CD4-positive, alpha-beta memory T cell (primary cell): ENCODE results near the gene CYB5RL. TPM values are rescaled to one million over a fixed set of nuclear protein-coding genes. Genes with fewer than 3 reads are reported as not detected.

ENCODE experiments used
- CTCF ChIA-PET: fragments of 350-600 bp; sonication (Branson Sonifier 250); formaldehyde crosslinking; loops from one replicate; lab custom pipeline; 2021; ENCODE audit warnings: inconsistent platforms; ENCODE audit not compliant: partially characterized antibody; lab: Charles Lee
- POLR2A ChIA-PET: fragments of 350-600 bp; sonication (Branson Sonifier 250); formaldehyde crosslinking; loops from one replicate; lab custom pipeline; 2021; ENCODE audit not compliant: partially characterized antibody; lab: Charles Lee
- DNase-seq, 5 donors: peaks; one replicate each; pipeline versions ENCODE4 v3.0.0 to v3.0.0-alpha.2; 2020 to 2022; ENCODE audit warnings: mixed read lengths in 1 of 5
- H3K27ac ChIP-seq: one replicate; pipeline ENCODE4 v1.7.0; 2013; ENCODE audit warnings: low read depth, low read length
- H3K27me3 ChIP-seq: 2 replicates; pipeline ENCODE4 v1.7.0; 2013; ENCODE audit warnings: mild to moderate bottlenecking, low read length, moderate library complexity; ENCODE audit not compliant: insufficient read depth
- H3K36me3 ChIP-seq: 2 replicates; pipeline ENCODE4 v1.7.0; 2013; ENCODE audit warnings: mild to moderate bottlenecking, low read length, moderate library complexity; ENCODE audit not compliant: insufficient read depth
- H3K4me1 ChIP-seq: 2 replicates; pipeline ENCODE4 v1.7.0; 2013; ENCODE audit warnings: mild to moderate bottlenecking, low read length, moderate library complexity; ENCODE audit not compliant: insufficient read depth
- H3K4me3 ChIP-seq, 2 donors: one replicate each; pipeline ENCODE4 v1.7.0; 2013; ENCODE audit warnings: low read length in 2 of 2, mild to moderate bottlenecking in 1 of 2
- H3K9me3 ChIP-seq, 2 donors: one replicate each; pipeline ENCODE4 v1.7.0; 2013; ENCODE audit warnings: low read length in 2 of 2, control low read depth in 1 of 2; ENCODE audit not compliant: control insufficient read depth in 1 of 2
- H3K27ac Mint-ChIP-seq, 7 donors: one replicate each; pipeline ENCODE4 v1.8.0; 2020 to 2021; ENCODE audit warnings: mixed read lengths in 7 of 7, mild to moderate bottlenecking in 6 of 7, inconsistent platforms in 3 of 7, moderate library complexity in 3 of 7
- H3K27me3 Mint-ChIP-seq, 2 donors: one replicate each; pipeline ENCODE4 v1.8.0; 2020 to 2021; ENCODE audit warnings: mixed read lengths in 2 of 2
- H3K36me3 Mint-ChIP-seq, 2 donors: one replicate each; pipeline ENCODE4 v1.8.0; 2020 to 2021; ENCODE audit warnings: mixed read lengths in 2 of 2, inconsistent platforms in 1 of 2, mild to moderate bottlenecking in 1 of 2
- H3K4me1 Mint-ChIP-seq, 4 donors: one replicate each; pipeline ENCODE4 v1.8.0; 2020 to 2021; ENCODE audit warnings: mixed read lengths in 4 of 4, mild to moderate bottlenecking in 1 of 4
- H3K4me3 Mint-ChIP-seq, 8 donors: one replicate each; pipeline ENCODE4 v1.8.0; 2020 to 2021; ENCODE audit warnings: mixed read lengths in 8 of 8, mild to moderate bottlenecking in 7 of 8, moderate library complexity in 6 of 8, inconsistent platforms in 3 of 8
- H3K9me3 Mint-ChIP-seq, 8 donors: one replicate each; pipeline ENCODE4 v1.8.0; 2020 to 2021; ENCODE audit warnings: mixed read lengths in 8 of 8, mild to moderate bottlenecking in 5 of 8, inconsistent platforms in 3 of 8, moderate library complexity in 1 of 8
- intact Hi-C: fragments of 100-400 bp; cut with micrococcal nuclease; formaldehyde crosslinking; loops from one replicate; pipeline ENCODE4 v1.15.1; 2023
- polyA plus RNA-seq, 2 donors: library from polyadenylated mRNA; unstranded; fragments of 300-500 nt; fragmentation: Illumina TruSeq; gene quantifications; one replicate each; pipeline ENCODE4 v1.2.3, GENCODE V29; 2021
- total RNA-seq, 2 experiments: library from RNA; stranded (reverse); gene quantifications; one replicate each; pipeline ENCODE4 v1.2.3, GENCODE V29; 2021

Gene CYB5RL
- total RNA-seq (10 to 100 TPM; 10.5 to 10.7 TPM), polyA plus RNA-seq (1 to 10 TPM; 1.3 to 4.4 TPM)

DNA sequence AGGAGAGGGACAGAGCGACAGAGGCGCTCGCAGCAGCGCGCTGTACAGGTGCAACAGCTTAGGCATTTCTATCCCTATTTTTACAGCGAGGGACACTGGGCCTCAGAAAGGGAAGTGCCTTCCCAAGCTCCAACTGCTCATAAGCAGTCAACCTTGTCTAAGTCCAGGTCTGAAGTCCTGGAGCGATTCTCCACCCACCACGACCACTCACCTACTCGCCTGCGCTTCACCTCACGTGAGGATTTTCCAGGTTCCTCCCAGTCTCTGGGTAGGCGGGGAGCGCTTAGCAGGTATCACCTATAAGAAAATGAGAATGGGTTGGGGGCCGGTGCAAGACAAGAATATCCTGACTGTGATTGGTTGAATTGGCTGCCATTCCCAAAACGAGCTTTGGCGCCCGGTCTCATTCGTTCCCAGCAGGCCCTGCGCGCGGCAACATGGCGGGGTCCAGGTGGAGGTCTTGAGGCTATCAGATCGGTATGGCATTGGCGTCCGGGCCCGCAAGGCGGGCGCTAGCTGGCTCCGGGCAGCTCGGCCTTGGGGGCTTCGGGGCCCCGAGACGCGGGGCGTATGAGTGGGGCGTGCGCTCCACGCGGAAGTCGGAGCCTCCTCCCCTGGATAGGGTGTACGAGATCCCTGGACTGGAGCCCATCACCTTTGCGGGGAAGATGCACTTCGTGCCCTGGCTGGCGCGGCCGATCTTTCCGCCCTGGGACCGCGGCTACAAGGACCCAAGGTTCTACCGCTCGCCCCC, at the start of gene CYB5RL, which contains the start of gene MRPL37:
TSS of gene CYB5RL (minus strand) at position 266 of the 754 bp plus-strand sequence. CDS start 4,414 bp downstream, outside the sequence.
TSS of gene MRPL37 (plus strand) at position 403 of the 754 bp plus-strand sequence. CDS start at position 480, 77 bp downstream.
- Mint-ChIP-seq H3K9me3 (no peaks in the 10 kb centered on the region), H3K4me1 (peaks cover 17 to 40% (median 30%) of the 10 kb centered on the region in 4 donors), H3K36me3 (peaks cover 2 to 20% of the 10 kb centered on the region in 2 donors), H3K4me3 (peak within 1 kb of the TSS; percentile 89 to 95 (median 92)), H3K27me3 (no peaks in the 10 kb centered on the region), H3K27ac (peak within 1 kb of the TSS; percentile 83 to 95 (median 93))
- peaks cover 29% of the 10 kb centered on the region for H3K4me1 ChIP-seq
- intact Hi-C loops, result loop anchor here (1.0 to 5.0 kb wide), 2 partner anchors 207 to 287 kb away; no protein-coding TSS in a partner anchor
- H3K27me3 ChIP-seq, result no peaks in the 10 kb centered on the region
- peaks cover 7% of the 10 kb centered on the region for H3K36me3 ChIP-seq
- DNase-seq, result peak; percentile 90 to 95 (median 92)
- H3K27ac ChIP-seq, result peak within 1 kb of the TSS; percentile 72
- ChIA-PET CTCF (interaction anchor here (0.9 to 2.6 kb wide), 3 partner anchors 18 to 602 kb away, joined by 3 to 8 read pairs (median 4); no protein-coding TSS in a partner anchor), POLR2A (interaction anchor here (0.6 to 2.6 kb wide), 16 partner anchors 10 to 289 kb away, joined by 3 to 20 read pairs (median 4); partner anchors contain the start of genes IFT25, LRRC42 and SSBP3)
- H3K4me3 ChIP-seq, result peak within 1 kb of the TSS; percentile 76 to 83
- H3K9me3 ChIP-seq, result no peaks in the 10 kb centered on the region

- H3K9me3 ChIP-seq, result no peaks in the 10 kb centered on the region
- CTCF ChIA-PET, result no interaction called here
- H3K27me3 ChIP-seq, result no peaks in the 10 kb centered on the region
- Mint-ChIP-seq H3K4me3 (no peak overlapping the region), H3K36me3 (peaks cover 11 to 54% of the 10 kb centered on the region in 2 donors), H3K9me3 (no peaks in the 10 kb centered on the region), H3K4me1 (no peaks in the 10 kb centered on the region), H3K27me3 (no peaks in the 10 kb centered on the region), H3K27ac (peak overlapping the region in 1 of 7 donors; percentile 70)
- no peak overlapping the region for H3K4me3 ChIP-seq
- H3K27ac ChIP-seq, result no peak overlapping the region
- no peaks in the 10 kb centered on the region for H3K4me1 ChIP-seq
- intact Hi-C loops, result no loop called here
- peaks cover 23% of the 10 kb centered on the region for H3K36me3 ChIP-seq
- POLR2A ChIA-PET, result no interaction called here
- no peak for DNase-seq
Measured at GRCh38 chr1:54248966-54249365, 49.1 kb upstream of the CYB5RL start.

- H3K36me3 Mint-ChIP-seq, result peaks cover 13 to 63% of the 10 kb centered on the region in 2 donors
- H3K27ac Mint-ChIP-seq, result peak overlapping the region in 1 of 7 donors; percentile 43
- no peak for DNase-seq
- intact Hi-C loops, result no loop called here
- no peak overlapping the region for H3K4me3 Mint-ChIP-seq
- no peaks in the 10 kb centered on the region for H3K27me3 ChIP-seq
- H3K9me3 Mint-ChIP-seq, result no peaks in the 10 kb centered on the region
- H3K36me3 ChIP-seq, result peaks cover 26% of the 10 kb centered on the region
- no peak overlapping the region for H3K4me3 ChIP-seq
- no peaks in the 10 kb centered on the region for H3K4me1 ChIP-seq
- CTCF ChIA-PET, result no interaction called here
- H3K27me3 Mint-ChIP-seq, result no peaks in the 10 kb centered on the region
- no peaks in the 10 kb centered on the region for H3K4me1 Mint-ChIP-seq
- no peak overlapping the region for H3K27ac ChIP-seq
- POLR2A ChIA-PET, result no interaction called here
- no peaks in the 10 kb centered on the region for H3K9me3 ChIP-seq
Measured at GRCh38 chr1:54247863-54248515, 48.2 kb upstream of the CYB5RL start.

- Mint-ChIP-seq H3K27ac (peak overlapping the region in 3 of 7 donors; percentile 37 to 42 (median 37)), H3K36me3 (peaks cover 18 to 52% of the 10 kb centered on the region in 2 donors), H3K27me3 (no peaks in the 10 kb centered on the region), H3K9me3 (no peaks in the 10 kb centered on the region), H3K4me1 (no peaks in the 10 kb centered on the region), H3K4me3 (no peak overlapping the region)
- CTCF ChIA-PET, result no interaction called here
- Histone ChIP-seq H3K36me3 (peaks cover 27% of the 10 kb centered on the region), H3K27me3 (no peaks in the 10 kb centered on the region), H3K9me3 (no peaks in the 10 kb centered on the region), H3K4me3 (no peak overlapping the region), H3K4me1 (no peaks in the 10 kb centered on the region), H3K27ac (no peak overlapping the region)
- no peak for DNase-seq
- intact Hi-C loops, result no loop called here
- POLR2A ChIA-PET, result no interaction called here
Measured at GRCh38 chr1:54246116-54246721, 46.4 kb upstream of the CYB5RL start.

- intact Hi-C loops, result no loop called here
- ChIA-PET POLR2A (no interaction called here), CTCF (no interaction called here)
- H3K27ac Mint-ChIP-seq, result no peak overlapping the region
- no peak overlapping the region for H3K4me3 ChIP-seq
- DNase-seq, result no peak
- H3K27me3 Mint-ChIP-seq, result no peaks in the 10 kb centered on the region
- H3K4me1 ChIP-seq, result no peaks in the 10 kb centered on the region
- H3K36me3 ChIP-seq, result peaks cover 26% of the 10 kb centered on the region
- H3K36me3 Mint-ChIP-seq, result peaks cover 18 to 50% of the 10 kb centered on the region in 2 donors
- no peaks in the 10 kb centered on the region for H3K27me3 ChIP-seq
- H3K27ac ChIP-seq, result no peak overlapping the region
- H3K4me1 Mint-ChIP-seq, result no peaks in the 10 kb centered on the region
- H3K9me3 ChIP-seq, result no peaks in the 10 kb centered on the region
- no peak overlapping the region for H3K4me3 Mint-ChIP-seq
- H3K9me3 Mint-ChIP-seq, result no peaks in the 10 kb centered on the region
Measured at GRCh38 chr1:54245501-54245900, 45.7 kb upstream of the CYB5RL start.

GRCh38 chr1:54244655-54245054, 44.8 kb upstream of the CYB5RL start:
- peaks cover 29% of the 10 kb centered on the region for H3K36me3 ChIP-seq
- Mint-ChIP-seq H3K36me3 (peaks cover 21 to 47% of the 10 kb centered on the region in 2 donors), H3K4me3 (no peak overlapping the region), H3K27ac (no peak overlapping the region), H3K27me3 (no peaks in the 10 kb centered on the region), H3K4me1 (no peaks in the 10 kb centered on the region), H3K9me3 (no peaks in the 10 kb centered on the region)
- POLR2A ChIA-PET, result no interaction called here
- no peaks in the 10 kb centered on the region for H3K27me3 ChIP-seq
- no peaks in the 10 kb centered on the region for H3K9me3 ChIP-seq
- H3K4me3 ChIP-seq, result no peak overlapping the region
- CTCF ChIA-PET, result no interaction called here
- H3K4me1 ChIP-seq, result no peaks in the 10 kb centered on the region
- DNase-seq, result no peak
- intact Hi-C loops, result no loop called here
- no peak overlapping the region for H3K27ac ChIP-seq

DNA sequence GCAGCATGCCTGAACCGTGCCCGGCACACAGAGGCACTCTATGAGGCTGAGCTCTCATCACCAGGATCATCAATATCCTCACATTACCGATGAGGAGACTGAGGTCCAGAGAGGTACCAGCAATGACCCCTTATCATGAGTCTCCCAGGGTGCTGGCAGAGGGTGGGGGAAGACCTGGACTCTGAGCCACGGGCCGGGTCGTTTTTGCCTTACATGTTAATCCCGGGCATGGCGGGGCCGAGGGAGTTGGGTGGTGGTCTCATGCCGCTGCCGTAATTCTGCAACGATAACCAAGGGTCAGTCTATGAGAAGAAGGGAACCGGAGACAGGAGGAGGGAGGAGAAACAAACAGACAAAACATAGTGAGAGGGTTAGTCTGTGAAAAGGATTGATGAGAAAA, 43.2 kb upstream of the CYB5RL start:
- POLR2A ChIA-PET, result no interaction called here
- H3K27ac Mint-ChIP-seq, result peak overlapping the region in 1 of 7 donors; percentile 66
- H3K36me3 Mint-ChIP-seq, result peaks cover 23 to 48% of the 10 kb centered on the region in 2 donors
- H3K9me3 ChIP-seq, result no peaks in the 10 kb centered on the region
- no peaks in the 10 kb centered on the region for H3K27me3 Mint-ChIP-seq
- H3K4me1 Mint-ChIP-seq, result no peaks in the 10 kb centered on the region
- no peak for DNase-seq
- no peak overlapping the region for H3K4me3 Mint-ChIP-seq
- no peaks in the 10 kb centered on the region for H3K4me1 ChIP-seq
- no peak overlapping the region for H3K27ac ChIP-seq
- H3K27me3 ChIP-seq, result no peaks in the 10 kb centered on the region
- H3K36me3 ChIP-seq, result peaks cover 24% of the 10 kb centered on the region
- intact Hi-C loops, result no loop called here
- H3K9me3 Mint-ChIP-seq, result no peaks in the 10 kb centered on the region
- H3K4me3 ChIP-seq, result no peak overlapping the region
- CTCF ChIA-PET, result no interaction called here
